IMR-90 (cell line): ENCODE results near the gene GRB2. TPM values are rescaled to one million over a fixed set of nuclear protein-coding genes. Genes with fewer than 3 reads are reported as not detected.

Experiments
- ATAC-seq: fragments of 200-7000 bp; cut with Tn5 transposase; 2 replicates; pipeline ENCODE4 v1.9.1; 2020; ENCODE audit warnings: low read depth, mild to moderate bottlenecking, moderate library complexity
- BruUV-seq: library from RNA; stranded (reverse); fragments of 400-500 nt; replicated peaks from 2 replicates; lab custom pipeline; 2021; lab: Mats Ljungman, UMichigan
- CTCF ChIA-PET: fragments of 300-600 bp; formaldehyde crosslinking; extraction: SDS; loops from one replicate; lab custom pipeline; 2021; ENCODE audit warnings: antibody characterized with exemption; lab: Yijun Ruan, JAX
- POLR2A ChIA-PET: fragments of 300-600 bp; sonication (Branson Sonifier 250); formaldehyde crosslinking; loops from one replicate; lab custom pipeline; 2022; ENCODE audit warnings: antibody characterized with exemption; ENCODE audit not compliant: unreplicated experiment; lab: Charles Lee
- DNase-seq: peaks from one replicate; pipeline ENCODE4 v3.0.0; 2013
- H2AFZ ChIP-seq: replicated peaks from 2 replicates; pipeline ENCODE3; 2013; ENCODE audit warnings: low read length, mild to moderate bottlenecking; ENCODE audit not compliant: poor library complexity
- H2AK5ac ChIP-seq: 2 replicates; pipeline ENCODE4 v1.6.1; 2013; ENCODE audit warnings: low read depth, low read length, inconsistent platforms
- H2AK9ac ChIP-seq: replicated peaks from 2 replicates; pipeline ENCODE3; 2013; ENCODE audit warnings: mild to moderate bottlenecking, low read depth, low read length, moderate library complexity; ENCODE audit not compliant: poor library complexity
- H2BK120ac ChIP-seq: 2 replicates; pipeline ENCODE4 v1.6.1; 2013; ENCODE audit warnings: low read depth, low read length, inconsistent platforms
- H2BK15ac ChIP-seq: 3 replicates; pipeline ENCODE4 v1.6.1; 2013; ENCODE audit warnings: low read depth, low read length, inconsistent platforms
- H2BK20ac ChIP-seq: 2 replicates; pipeline ENCODE4 v1.6.1; 2013; ENCODE audit warnings: low read depth, mild to moderate bottlenecking, inconsistent platforms, low read length, moderate library complexity
- H2BK5ac ChIP-seq: 2 replicates; pipeline ENCODE4 v1.6.1; 2013; ENCODE audit warnings: mild to moderate bottlenecking, low read depth, low read length, inconsistent platforms; ENCODE audit not compliant: poor library complexity, severe bottlenecking
- H3K14ac ChIP-seq: replicated peaks from 2 replicates; pipeline ENCODE4 v1.6.1; 2013; ENCODE audit warnings: low read depth, low read length, inconsistent platforms
- H3K18ac ChIP-seq: 2 replicates; pipeline ENCODE4 v1.6.1; 2013; ENCODE audit warnings: low read depth, low read length, control low read depth
- H3K23ac ChIP-seq: 2 replicates; pipeline ENCODE4 v1.6.1; 2013; ENCODE audit warnings: low read depth, low read length, inconsistent platforms
- H3K27ac ChIP-seq: 2 replicates; pipeline ENCODE4 v1.5.1; 2013; ENCODE audit warnings: mild to moderate bottlenecking, control low read depth, low read length; ENCODE audit not compliant: insufficient read depth
- H3K27me3 ChIP-seq: 2 replicates; pipeline ENCODE4 v1.6.1; 2013; ENCODE audit warnings: low read length; ENCODE audit not compliant: control insufficient read depth, insufficient read depth
- H3K36me3 ChIP-seq: 2 replicates; pipeline ENCODE4 v1.6.1; 2013; ENCODE audit warnings: low read length, mixed read lengths; ENCODE audit not compliant: control insufficient read depth, insufficient read depth
- H3K4ac ChIP-seq: 2 replicates; pipeline ENCODE4 v1.6.1; 2013; ENCODE audit warnings: low read depth, low read length, inconsistent platforms
- H3K4me1 ChIP-seq: 2 replicates; pipeline ENCODE4 v1.6.1; 2013; ENCODE audit warnings: low read length, mixed read lengths; ENCODE audit not compliant: control insufficient read depth, insufficient read depth
- H3K4me2 ChIP-seq: 2 replicates; pipeline ENCODE4 v1.6.1; 2013; ENCODE audit warnings: low read depth, mild to moderate bottlenecking, control low read depth, low read length, moderate library complexity
- H3K4me3 ChIP-seq: 2 replicates; pipeline ENCODE4 v1.5.1; 2013; ENCODE audit warnings: low read depth, mild to moderate bottlenecking, control low read depth, low read length, moderate library complexity; ENCODE audit not compliant: insufficient read depth
- H3K56ac ChIP-seq: 2 replicates; pipeline ENCODE4 v1.6.1; 2013; ENCODE audit warnings: low read length, inconsistent platforms; ENCODE audit not compliant: insufficient read depth; ENCODE audit errors: extremely low read depth
- H3K79me1 ChIP-seq, 2 experiments: 2 replicates each; pipeline ENCODE4 v1.6.1; 2013; ENCODE audit warnings: low read length in 2 of 2, inconsistent platforms in 1 of 2, low read depth in 1 of 2
- H3K9ac ChIP-seq: 2 replicates; pipeline ENCODE4 v1.6.1; 2013; ENCODE audit warnings: low read depth, low read length, control low read depth
- H3K9me1 ChIP-seq: 2 replicates; pipeline ENCODE4 v1.6.1; 2013; ENCODE audit warnings: low read length, inconsistent platforms; ENCODE audit not compliant: insufficient read depth
- H3K9me3 ChIP-seq: 2 replicates; pipeline ENCODE4 v1.6.1; 2013; ENCODE audit warnings: low read length; ENCODE audit not compliant: control insufficient read depth, insufficient read depth
- H4K20me1 ChIP-seq: 2 replicates; pipeline ENCODE4 v1.6.1; 2013; ENCODE audit warnings: low read length, inconsistent platforms; ENCODE audit not compliant: insufficient read depth
- H4K5ac ChIP-seq: 2 replicates; pipeline ENCODE4 v1.6.1; 2013; ENCODE audit warnings: mild to moderate bottlenecking, low read depth, low read length, control low read depth
- H4K8ac ChIP-seq, 2 experiments: 2 replicates each; pipeline ENCODE4 v1.6.1; 2013; ENCODE audit warnings: low read depth in 2 of 2, low read length in 2 of 2, control low read depth in 1 of 2, inconsistent platforms in 1 of 2
- H4K91ac ChIP-seq: 2 replicates; pipeline ENCODE4 v1.6.1; 2013; ENCODE audit warnings: low read depth, low read length, inconsistent platforms; ENCODE audit not compliant: insufficient read depth
- CEBPB ChIP-seq: IDR thresholded peaks from 2 replicates; pipeline ENCODE4 v1.6.1; 2012; ENCODE audit warnings: low read depth, low read length, improper control_type of control experiment
- CHD1 ChIP-seq: IDR thresholded peaks from 2 replicates; pipeline ENCODE4 v1.6.1; 2012; ENCODE audit warnings: low read depth, low read length, improper control_type of control experiment
- CTCF ChIP-seq: conservative IDR thresholded peaks from 2 replicates; pipeline ENCODE4 v1.5.1; 2012; ENCODE audit warnings: mild to moderate bottlenecking, low read depth, low read length, improper control_type of control experiment
- ELK1 ChIP-seq: fragments of 150-350 bp; IDR thresholded peaks from 2 replicates; pipeline ENCODE4 v1.6.1; 2016; ENCODE audit warnings: low read depth, mild to moderate bottlenecking, low read length, moderate library complexity, borderline replicate concordance
- FOS ChIP-seq: fragments of 150-350 bp; IDR thresholded peaks from 2 replicates; pipeline ENCODE4 v1.6.1; 2016; ENCODE audit warnings: low read depth, low read length
- MAFK ChIP-seq: IDR thresholded peaks from 2 replicates; pipeline ENCODE4 v1.6.1; 2012; ENCODE audit warnings: low read depth, low read length, improper control_type of control experiment
- MXI1 ChIP-seq: IDR thresholded peaks from 2 replicates; pipeline ENCODE4 v1.6.1; 2012; ENCODE audit warnings: low read depth, mild to moderate bottlenecking, low read length, moderate library complexity, borderline replicate concordance
- NFE2L2 ChIP-seq: fragments of 150-350 bp; IDR thresholded peaks from 2 replicates; pipeline ENCODE4 v1.6.1; 2016; ENCODE audit warnings: low read depth, mild to moderate bottlenecking, low read length
- POLR2A ChIP-seq: IDR thresholded peaks from 2 replicates; pipeline ENCODE4 v1.6.1; 2012; ENCODE audit warnings: mild to moderate bottlenecking, low read depth, low read length
- RAD21 ChIP-seq: IDR thresholded peaks from 2 replicates; pipeline ENCODE4 v1.6.1; 2012; ENCODE audit warnings: low read length, improper control_type of control experiment
- RCOR1 ChIP-seq: IDR thresholded peaks from 2 replicates; pipeline ENCODE4 v1.6.1; 2012; ENCODE audit warnings: mild to moderate bottlenecking, low read length, improper control_type of control experiment; ENCODE audit not compliant: insufficient replicate concordance
- RFX5 ChIP-seq: IDR thresholded peaks from 2 replicates; pipeline ENCODE4 v1.8.0; 2012; ENCODE audit warnings: low read depth, mild to moderate bottlenecking, low read length, moderate library complexity
- USF2 ChIP-seq: fragments of 150-350 bp; IDR thresholded peaks from 2 replicates; pipeline ENCODE4 v1.6.1; 2017; ENCODE audit warnings: mild to moderate bottlenecking, antibody characterized with exemption, low read length, low read depth
- WGBS, 2 experiments: methylation state at CpG; one replicate each; pipeline versions ENCODE4 v1.1.5 to v1.1.7; 2013; ENCODE audit warnings: missing lambda C conversion rate in 2 of 2; ENCODE audit not compliant: insufficient read length in 1 of 2; ENCODE audit errors: extremely low coverage in 2 of 2; 5-methylcytosine and 5-hydroxymethylcytosine counted together
- dilution Hi-C: fragments of 300-500 bp; cut with HindIII; formaldehyde crosslinking; loops from one replicate; pipeline ENCODE4 v1.14.3; 2018; ENCODE audit warnings: low sequenced_read_pairs; ENCODE audit not compliant: unreplicated experiment
- in situ Hi-C: fragments of 300-500 bp; cut with MboI; formaldehyde crosslinking; loops from 3 replicates; pipeline ENCODE4 v1.14.3; 2019; ENCODE audit warnings: low sequenced_read_pairs, inconsistent platforms, mixed read lengths
- intact Hi-C: fragments of 100-400 bp; cut with micrococcal nuclease; formaldehyde crosslinking; loops from 2 replicates; pipeline ENCODE4 v1.10.0; 2022
- polyA plus RNA-seq, 3 experiments: library from polyadenylated mRNA; depleted of rRNA; stranded (reverse); fragments of >200 nt; gene quantifications; 2 replicates each; pipeline ENCODE4 v1.2.3, GENCODE V29; 2012; ENCODE audit warnings: low replicate concordance in 1 of 3
- total RNA-seq: library from RNA; depleted of rRNA; stranded (reverse); fragments of >200 nt; gene quantifications from 2 replicates; pipeline ENCODE4 v1.2.3, GENCODE V29; 2012

The GRB2 gene
- total and polyA plus RNA-seq, 2 of the 4 experiments (the other 2 are of a cell fraction) = 49.3 to 62.1 TPM

GRCh38 chr17:75400326-75400939, 5.0 kb downstream of the GRB2 start:
- DNase-seq (no peak), ATAC-seq (no peak)
- CTCF ChIA-PET = interaction anchor here (0.7 kb wide), 1 partner anchor 283 kb away, joined by 3 read pairs; no protein-coding TSS in a partner anchor
- Histone ChIP-seq H4K8ac (no peak overlapping the region), H2AFZ (no peak overlapping the region), H2BK5ac (no peak overlapping the region), H3K9ac (no peak overlapping the region), H4K91ac (no peak overlapping the region), H2AK5ac (no peak overlapping the region), H2BK20ac (no peak overlapping the region), H4K5ac (no peak overlapping the region), H2BK120ac (no peak overlapping the region), H3K4ac (no peak overlapping the region), H2AK9ac (no peak overlapping the region), H3K27ac (no peak overlapping the region), H3K4me2 (no peak overlapping the region), H2BK15ac (no peak overlapping the region), H3K9me1 (no peaks in the 10 kb centered on the region), H3K4me3 (no peak overlapping the region), H4K20me1 (peaks cover 64% of the 10 kb centered on the region), H3K18ac (no peak overlapping the region), H3K9me3 (no peaks in the 10 kb centered on the region), H3K4me1 (no peaks in the 10 kb centered on the region), H3K79me1 (peaks cover 0 to 58% of the 10 kb centered on the region in 2 experiments; a peak in 2 of 4 replicates), H3K27me3 (no peaks in the 10 kb centered on the region), H3K36me3 (no peaks in the 10 kb centered on the region; the same call in 1 of the 2 replicates), H3K14ac (no peak overlapping the region), H3K23ac (no peak overlapping the region), H3K56ac (no peak overlapping the region)
- WGBS, 2 experiments = 100% methylated on average over 5 of the region's 8 CpGs; no CpG with 5 or more reads in 1 of the 2 experiments
- POLR2A ChIA-PET = no interaction called here
- in situ Hi-C loops = loop anchor here (25.0 kb wide), 1 partner anchor 338 kb away; no protein-coding TSS in a partner anchor
- intact Hi-C loops = loop anchor here (5.0 kb wide), 1 partner anchor 38 kb away; no protein-coding TSS in a partner anchor
- TF ChIP-seq POLR2A (no peak), MAFK (no peak), ELK1 (no peak), CEBPB (no peak), CTCF (no peak), RAD21 (no peak), RCOR1 (no peak), USF2 (no peak), RFX5 (no peak), CHD1 (no peak), FOS (no peak), MXI1 (no peak), NFE2L2 (no peak)
- dilution Hi-C loops = no loop called here
- no TSS peak for BruUV-seq
